ENCODE data around the gene RNF220.

Gene RNF220

GRCh38 chr1:44613941-44614340 lies 208.9 kb downstream of the RNF220 start:
- Histone ChIP-seq H3K4me3 (no peak overlapping the region), H3K27ac (no peak overlapping the region)
- no peak for TF ChIP-seq CTCF (IDR thresholded peaks at IDR 0.05)
- DNase-seq (ENCODE audit: low spot score) = no peak

GRCh38 chr1:44616284-44616990 lies 211.4 kb downstream of the RNF220 start:
- no peak overlapping the region for H3K27ac ChIP-seq
- no peak for DNase-seq (ENCODE audit: low spot score)
- no peak for TF ChIP-seq CTCF (IDR thresholded peaks at IDR 0.05)
- peak overlapping the region; percentile 64 for H3K4me3 ChIP-seq

- TF ChIP-seq CTCF (IDR thresholded peaks at IDR 0.05) = no peak
- peak overlapping the region; percentile 64 for H3K4me3 ChIP-seq
- DNase-seq (ENCODE audit: low spot score) = no peak
- H3K27ac ChIP-seq = no peak overlapping the region
Observed at GRCh38 chr1:44616991-44617702, 212.1 kb downstream of the RNF220 start.

GRCh38 chr1:44617703-44618029 lies 212.6 kb downstream of the RNF220 start:
- Histone ChIP-seq H3K27ac (no peak overlapping the region), H3K4me3 (peak overlapping the region; percentile 64)
- no peak for DNase-seq (ENCODE audit: low spot score)
- no peak for TF ChIP-seq CTCF (IDR thresholded peaks at IDR 0.05)

GRCh38 chr1:44619261-44619900 lies 214.3 kb downstream of the RNF220 start:
- TF ChIP-seq CTCF (IDR thresholded peaks at IDR 0.05) = no peak
- DNase-seq (ENCODE audit: low spot score) = no peak
- H3K4me3 ChIP-seq = no peak overlapping the region
- no peak overlapping the region for H3K27ac ChIP-seq

GRCh38 chr1:44620072-44620471 lies 215.0 kb downstream of the RNF220 start:
- DNase-seq (ENCODE audit: low spot score) = no peak
- no peak for TF ChIP-seq CTCF (IDR thresholded peaks at IDR 0.05)
- Histone ChIP-seq H3K27ac (no peak overlapping the region), H3K4me3 (no peak overlapping the region)

All from coronary artery (tissue), 2 donors.